ENCODE data around the gene ITSN2.

The ITSN2 gene

DNA sequence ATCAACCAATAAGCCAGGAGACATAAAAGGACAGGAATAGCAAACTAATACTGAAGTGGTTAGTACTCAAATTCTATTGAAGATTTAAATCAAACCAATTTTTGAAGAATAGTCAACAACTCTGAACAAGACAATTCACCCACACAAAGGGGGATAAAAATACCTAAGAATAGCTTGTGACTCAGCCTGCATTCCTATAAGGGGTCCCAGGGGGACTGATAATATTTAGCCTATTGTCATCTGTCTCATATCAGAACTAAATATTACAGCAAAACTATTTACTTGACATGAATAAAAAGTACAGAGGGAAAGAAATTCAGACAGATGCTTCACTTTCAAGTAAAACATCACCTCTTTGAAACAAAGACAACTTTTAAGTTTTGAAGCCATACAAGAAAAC lies 7.7 kb downstream of the ITSN2 start:
- TF ChIP-seq, protein P1, sequence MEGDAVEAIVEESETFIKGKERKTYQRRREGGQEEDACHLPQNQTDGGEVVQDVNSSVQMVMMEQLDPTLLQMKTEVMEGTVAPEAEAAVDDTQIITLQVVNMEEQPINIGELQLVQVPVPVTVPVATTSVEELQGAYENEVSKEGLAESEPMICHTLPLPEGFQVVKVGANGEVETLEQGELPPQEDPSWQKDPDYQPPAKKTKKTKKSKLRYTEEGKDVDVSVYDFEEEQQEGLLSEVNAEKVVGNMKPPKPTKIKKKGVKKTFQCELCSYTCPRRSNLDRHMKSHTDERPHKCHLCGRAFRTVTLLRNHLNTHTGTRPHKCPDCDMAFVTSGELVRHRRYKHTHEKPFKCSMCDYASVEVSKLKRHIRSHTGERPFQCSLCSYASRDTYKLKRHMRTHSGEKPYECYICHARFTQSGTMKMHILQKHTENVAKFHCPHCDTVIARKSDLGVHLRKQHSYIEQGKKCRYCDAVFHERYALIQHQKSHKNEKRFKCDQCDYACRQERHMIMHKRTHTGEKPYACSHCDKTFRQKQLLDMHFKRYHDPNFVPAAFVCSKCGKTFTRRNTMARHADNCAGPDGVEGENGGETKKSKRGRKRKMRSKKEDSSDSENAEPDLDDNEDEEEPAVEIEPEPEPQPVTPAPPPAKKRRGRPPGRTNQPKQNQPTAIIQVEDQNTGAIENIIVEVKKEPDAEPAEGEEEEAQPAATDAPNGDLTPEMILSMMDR (IDR thresholded peaks at IDR 0.05; ENCODE audit: low read depth, low read length), result no peak
- no peak overlapping the region for H3K27ac ChIP-seq
- no peak for DNase-seq
- no peaks in the 10 kb centered on the region for H3K27me3 ChIP-seq (ENCODE audit: insufficient read depth, low read depth, severe bottlenecking)
- H3K4me3 ChIP-seq (ENCODE audit: low read depth, low read length), result no peak overlapping the region
- no peaks in the 10 kb centered on the region for H3K9me3 ChIP-seq (ENCODE audit: severe bottlenecking)
- H3K36me3 ChIP-seq, result no peaks in the 10 kb centered on the region

DNA sequence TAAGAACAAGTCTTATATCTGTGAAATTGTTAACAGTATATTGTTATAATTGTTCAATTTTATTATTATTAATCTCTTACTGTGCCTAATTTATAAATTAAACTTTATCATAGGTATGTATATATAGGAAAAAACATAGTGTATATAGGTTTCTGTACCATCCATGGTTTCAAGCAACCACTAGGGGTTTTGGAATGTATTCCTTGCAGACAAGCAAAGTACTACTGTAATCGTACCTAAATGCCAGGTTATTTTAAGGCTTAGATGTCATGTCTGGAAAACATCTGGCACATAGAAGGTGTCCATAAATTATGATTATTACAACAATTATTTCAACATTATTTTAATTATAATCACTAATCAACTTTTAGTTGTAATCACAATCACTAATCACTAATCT lies 8.4 kb downstream of the ITSN2 start:
- Histone ChIP-seq H3K27ac (no peak overlapping the region), H3K9me3 (ENCODE audit: severe bottlenecking) (no peaks in the 10 kb centered on the region), H3K4me3 (ENCODE audit: low read depth, low read length) (no peak overlapping the region), H3K27me3 (ENCODE audit: insufficient read depth, low read depth, severe bottlenecking) (no peaks in the 10 kb centered on the region), H3K36me3 (no peaks in the 10 kb centered on the region)
- no peak for DNase-seq
- TF ChIP-seq, protein P1 (IDR thresholded peaks at IDR 0.05; ENCODE audit: low read depth, low read length), result no peak

DNA sequence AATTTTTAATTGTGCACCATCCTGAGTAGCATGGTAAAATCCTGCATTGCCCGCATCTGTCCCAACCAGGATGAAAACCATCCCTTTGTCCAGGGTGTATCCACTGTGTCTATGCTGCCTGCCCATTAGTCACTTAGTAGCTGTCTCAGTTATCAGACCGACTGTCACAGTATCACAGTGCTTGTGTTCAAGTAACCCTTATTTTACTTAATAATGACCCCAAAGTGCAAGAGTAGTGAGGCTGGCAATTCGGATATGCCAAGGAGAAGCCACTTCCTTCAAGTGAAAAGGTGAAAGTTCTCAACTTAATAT lies 8.8 kb downstream of the ITSN2 start:
- Histone ChIP-seq H3K36me3 (no peaks in the 10 kb centered on the region), H3K4me3 (ENCODE audit: low read depth, low read length) (no peak overlapping the region), H3K27me3 (ENCODE audit: insufficient read depth, low read depth, severe bottlenecking) (no peaks in the 10 kb centered on the region), H3K27ac (no peak overlapping the region), H3K9me3 (ENCODE audit: severe bottlenecking) (no peaks in the 10 kb centered on the region)
- no peak for DNase-seq
- TF ChIP-seq, protein P1 (IDR thresholded peaks at IDR 0.05; ENCODE audit: low read depth, low read length), result no peak

DNA sequence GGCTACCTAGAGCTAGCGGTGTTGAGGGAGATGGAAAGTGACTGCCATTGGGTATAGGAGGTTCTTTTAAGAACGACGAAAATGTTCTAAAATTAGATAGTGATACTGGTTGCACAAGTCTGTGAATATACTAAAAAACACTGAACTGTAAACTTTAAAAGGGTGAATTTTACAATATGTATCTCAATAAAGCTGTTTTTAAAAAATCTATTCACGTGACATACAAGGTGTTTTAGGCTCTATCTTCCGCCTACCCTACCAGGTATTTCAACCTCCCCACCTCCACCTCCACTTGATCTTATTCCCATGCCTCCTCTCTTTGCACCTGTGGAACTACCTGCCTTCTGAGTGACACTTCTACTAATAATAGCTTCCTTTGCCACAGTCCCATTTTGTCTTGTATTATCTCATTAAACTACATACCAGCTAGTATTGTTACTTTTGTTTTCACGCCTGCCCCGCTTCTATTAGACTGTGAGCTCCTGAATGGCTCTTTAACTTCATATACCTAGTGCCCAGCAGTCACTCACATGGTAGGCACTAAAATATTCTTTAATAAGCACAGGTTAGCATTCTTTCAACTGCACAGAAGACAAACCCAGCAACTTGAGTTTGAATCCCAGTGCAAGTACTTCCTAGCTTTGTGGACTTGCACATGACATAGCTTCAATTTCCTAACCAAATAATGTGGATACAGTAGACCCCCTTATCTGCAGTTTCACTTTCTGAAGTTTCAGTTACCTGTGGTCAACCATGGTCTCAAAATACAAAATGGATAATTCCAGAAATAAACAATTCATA lies 9.3 kb downstream of the ITSN2 start:
- TF ChIP-seq, protein P1 (IDR thresholded peaks at IDR 0.05; ENCODE audit: low read depth, low read length), result no peak
- no peak overlapping the region for H3K4me3 ChIP-seq (ENCODE audit: low read depth, low read length)
- H3K36me3 ChIP-seq, result no peaks in the 10 kb centered on the region
- no peaks in the 10 kb centered on the region for H3K27me3 ChIP-seq (ENCODE audit: insufficient read depth, low read depth, severe bottlenecking)
- H3K9me3 ChIP-seq (ENCODE audit: severe bottlenecking), result no peaks in the 10 kb centered on the region
- H3K27ac ChIP-seq, result no peak overlapping the region
- DNase-seq, result no peak

DNA sequence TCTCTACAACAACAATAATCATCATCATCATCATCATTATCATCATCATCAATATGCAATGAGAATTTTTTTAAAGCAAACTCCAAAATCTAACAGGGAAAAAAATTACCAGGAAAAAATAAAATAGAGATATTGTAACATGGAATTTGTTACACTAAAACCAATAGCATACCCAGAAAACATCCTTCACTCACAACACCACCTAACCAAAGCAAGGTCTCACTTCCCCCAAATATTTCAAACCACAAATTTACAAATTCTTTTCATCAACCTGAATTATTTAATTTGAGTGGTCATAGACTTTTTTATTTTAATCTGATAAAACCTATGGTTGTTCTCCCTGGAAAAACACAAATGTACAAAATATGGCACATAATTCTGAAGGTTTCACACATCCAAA lies 11.2 kb downstream of the ITSN2 start:
- H3K9me3 ChIP-seq (ENCODE audit: severe bottlenecking), result no peaks in the 10 kb centered on the region
- no peak overlapping the region for H3K4me3 ChIP-seq (ENCODE audit: low read depth, low read length)
- H3K27me3 ChIP-seq (ENCODE audit: insufficient read depth, low read depth, severe bottlenecking), result no peaks in the 10 kb centered on the region
- H3K27ac ChIP-seq, result no peak overlapping the region
- TF ChIP-seq, protein P1 (IDR thresholded peaks at IDR 0.05; ENCODE audit: low read depth, low read length), result no peak
- H3K36me3 ChIP-seq, result no peaks in the 10 kb centered on the region
- no peak for DNase-seq

DNA sequence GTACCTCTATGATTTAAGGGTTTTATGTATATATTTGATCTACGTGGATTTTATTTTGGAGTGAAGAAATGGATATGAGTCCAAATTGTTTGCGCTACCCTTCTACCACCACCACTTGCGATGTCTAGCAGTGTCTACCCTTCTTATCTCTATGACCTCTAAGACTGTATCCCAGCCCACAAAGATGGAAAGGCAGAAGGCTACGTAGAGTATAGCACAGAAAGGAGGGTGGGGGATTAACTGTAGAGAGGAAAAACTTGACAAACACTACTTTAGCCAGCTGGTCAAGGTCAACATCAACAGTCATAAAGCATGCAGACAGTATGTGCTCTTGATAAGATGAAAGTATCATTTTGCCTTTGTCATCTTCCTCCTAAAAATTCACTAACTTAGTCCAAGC lies 14.4 kb downstream of the ITSN2 start:
- Histone ChIP-seq H3K27ac (no peak overlapping the region), H3K27me3 (ENCODE audit: insufficient read depth, low read depth, severe bottlenecking) (no peaks in the 10 kb centered on the region), H3K9me3 (ENCODE audit: severe bottlenecking) (no peaks in the 10 kb centered on the region), H3K36me3 (no peaks in the 10 kb centered on the region), H3K4me3 (ENCODE audit: low read depth, low read length) (no peak overlapping the region)
- TF ChIP-seq, protein P1 (IDR thresholded peaks at IDR 0.05; ENCODE audit: low read depth, low read length), result no peak
- no peak for DNase-seq

Measured in WERI-Rb-1 (cell line).